PFSK-1 (cell line): ENCODE measurements around the gene HOTAIR.

Experiments used
- TAF1 ChIP-seq: IDR thresholded peaks from 2 replicates; pipeline ENCODE4 v1.6.1; 2012; ENCODE audit warnings: low read length, control low read depth, borderline replicate concordance; ENCODE audit not compliant: insufficient read depth
- TF ChIP-seq, protein P1 (sequence below), 2 experiments: IDR thresholded peaks; 2 replicates each; pipeline versions ENCODE4 v1.6.1 to v1.8.0; 2011 to 2012; ENCODE audit warnings: low read depth in 2 of 2, low read length in 2 of 2, control low read depth in 1 of 2, inconsistent platforms in 1 of 2, mild to moderate bottlenecking in 1 of 2, moderate library complexity in 1 of 2; ENCODE audit not compliant: insufficient read depth in 1 of 2

GRCh38 chr12:53937596-53938325 is 37.0 kb downstream of the HOTAIR start:
- TF ChIP-seq TAF1 = no peak
- TF ChIP-seq, protein P1, sequence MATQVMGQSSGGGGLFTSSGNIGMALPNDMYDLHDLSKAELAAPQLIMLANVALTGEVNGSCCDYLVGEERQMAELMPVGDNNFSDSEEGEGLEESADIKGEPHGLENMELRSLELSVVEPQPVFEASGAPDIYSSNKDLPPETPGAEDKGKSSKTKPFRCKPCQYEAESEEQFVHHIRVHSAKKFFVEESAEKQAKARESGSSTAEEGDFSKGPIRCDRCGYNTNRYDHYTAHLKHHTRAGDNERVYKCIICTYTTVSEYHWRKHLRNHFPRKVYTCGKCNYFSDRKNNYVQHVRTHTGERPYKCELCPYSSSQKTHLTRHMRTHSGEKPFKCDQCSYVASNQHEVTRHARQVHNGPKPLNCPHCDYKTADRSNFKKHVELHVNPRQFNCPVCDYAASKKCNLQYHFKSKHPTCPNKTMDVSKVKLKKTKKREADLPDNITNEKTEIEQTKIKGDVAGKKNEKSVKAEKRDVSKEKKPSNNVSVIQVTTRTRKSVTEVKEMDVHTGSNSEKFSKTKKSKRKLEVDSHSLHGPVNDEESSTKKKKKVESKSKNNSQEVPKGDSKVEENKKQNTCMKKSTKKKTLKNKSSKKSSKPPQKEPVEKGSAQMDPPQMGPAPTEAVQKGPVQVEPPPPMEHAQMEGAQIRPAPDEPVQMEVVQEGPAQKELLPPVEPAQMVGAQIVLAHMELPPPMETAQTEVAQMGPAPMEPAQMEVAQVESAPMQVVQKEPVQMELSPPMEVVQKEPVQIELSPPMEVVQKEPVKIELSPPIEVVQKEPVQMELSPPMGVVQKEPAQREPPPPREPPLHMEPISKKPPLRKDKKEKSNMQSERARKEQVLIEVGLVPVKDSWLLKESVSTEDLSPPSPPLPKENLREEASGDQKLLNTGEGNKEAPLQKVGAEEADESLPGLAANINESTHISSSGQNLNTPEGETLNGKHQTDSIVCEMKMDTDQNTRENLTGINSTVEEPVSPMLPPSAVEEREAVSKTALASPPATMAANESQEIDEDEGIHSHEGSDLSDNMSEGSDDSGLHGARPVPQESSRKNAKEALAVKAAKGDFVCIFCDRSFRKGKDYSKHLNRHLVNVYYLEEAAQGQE (IDR thresholded peaks at IDR 0.05; ENCODE audit: insufficient read depth in 1 of 2, low read depth in 2 of 2, low read length in 2 of 2) = no peak
